A549 (cell line): ENCODE results near the gene TEKTIP1. TPM values are rescaled to one million over a fixed set of nuclear protein-coding genes. Genes with fewer than 3 reads are reported as not detected.

Experiments
- ATAC-seq, 2 experiments: fragments of 200-7000 bp in 1 of 2; fragments of >200 bp in 1 of 2; cut with Nextera tagmentation in 1 of 2; cut with Tn5 transposase in 1 of 2; 3 replicates each; pipeline versions ENCODE4 v1.8.0 to v1.9.1; 2018 to 2020; ENCODE audit warnings: mild to moderate bottlenecking in 1 of 2, moderate library complexity in 1 of 2
- CTCF ChIA-PET: fragments of 300-600 bp; sonication (Branson Sonifier 250); formaldehyde crosslinking; extraction: SDS; loops from one replicate; lab custom pipeline; 2021; ENCODE audit warnings: antibody characterized with exemption, inconsistent platforms; lab: Yijun Ruan, JAX
- POLR2A ChIA-PET: fragments of 350-600 bp; formaldehyde crosslinking; extraction: SDS; loops from one replicate; lab custom pipeline; 2021; ENCODE audit warnings: antibody characterized with exemption, inconsistent platforms; lab: Yijun Ruan, JAX
- DNase-seq, 2 experiments: peaks; one replicate each; pipeline versions ENCODE4 v3.0.0 to v3.0.0-alpha.2; 2011 to 2016; ENCODE audit warnings: low read depth in 1 of 2, low spot score in 1 of 2
- FAIRE-seq: peaks from 2 replicates; lab custom pipeline; 2011; peaks lifted over from hg19 to GRCh38; lab: Jason Lieb, UNC
- H3K27ac ChIP-seq, 2 experiments: fragments of >200 bp; sonication (Bioruptor Twin); formaldehyde crosslinking; 3 replicates each; pipeline ENCODE4 v1.5.1; 2016 to 2017
- H3K4me1 ChIP-seq: fragments of >200 bp; sonication (Bioruptor Twin); formaldehyde crosslinking; 3 replicates; pipeline ENCODE4 v1.6.1; 2016
- H3K4me2 ChIP-seq: fragments of >200 bp; sonication (Bioruptor Twin); formaldehyde crosslinking; 3 replicates; pipeline ENCODE4 v1.6.1; 2016
- H3K4me3 ChIP-seq: fragments of >200 bp; sonication (Bioruptor Twin); formaldehyde crosslinking; 3 replicates; pipeline ENCODE4 v1.5.1; 2016
- H3K9me3 ChIP-seq: fragments of >200 bp; sonication (Bioruptor Twin); formaldehyde crosslinking; 3 replicates; pipeline ENCODE4 v1.6.1; 2016
- CBX8 ChIP-seq: fragments of 200-600 bp; sonication (generic); IDR thresholded peaks from 2 replicates; pipeline ENCODE4 v1.6.1; 2016
- CEBPB ChIP-seq, 2 experiments: fragments of >200 bp in 1 of 2; sonication (Bioruptor Twin) in 1 of 2; formaldehyde crosslinking in 1 of 2; IDR thresholded peaks; 2 replicates each; pipeline ENCODE4 v1.6.1; 2012 to 2016
- CHD4 ChIP-seq: fragments of 200-600 bp; sonication (generic); IDR thresholded peaks from 2 replicates; pipeline ENCODE4 v1.6.1; 2016; ENCODE audit warnings: antibody characterized with exemption, mild to moderate bottlenecking, borderline replicate concordance
- CTCF ChIP-seq: fragments of >200 bp; sonication (Bioruptor Twin); formaldehyde crosslinking; IDR thresholded peaks from 3 replicates; pipeline ENCODE4 v1.5.1; 2016
- FOSL2 ChIP-seq, 2 experiments: fragments of 450-650 bp in 1 of 2; fragments of >200 bp in 1 of 2; sonication (Bioruptor Twin) in 1 of 2; formaldehyde crosslinking; IDR thresholded peaks; 2 replicates each; pipeline versions ENCODE4 v1.5.0 to v1.6.1; 2016 to 2020; ENCODE audit warnings: mild to moderate bottlenecking in 1 of 2, moderate library complexity in 1 of 2
- FOXS1 ChIP-seq: fragments of 250-450 bp; sonication (Bioruptor Pico); IDR thresholded peaks from 2 replicates; pipeline ENCODE4 v1.5.0; 2020; ENCODE audit warnings: mild to moderate bottlenecking, moderate library complexity
- HEYL ChIP-seq: fragments of 250-450 bp; sonication (Bioruptor Pico); IDR thresholded peaks from 2 replicates; pipeline ENCODE4 v1.8.0; 2021; ENCODE audit warnings: mild to moderate bottlenecking, moderate library complexity
- JUNB ChIP-seq: fragments of >200 bp; sonication (Bioruptor Twin); formaldehyde crosslinking; IDR thresholded peaks from 2 replicates; pipeline ENCODE4 v1.6.1; 2016
- KDM5A ChIP-seq: fragments of 200-600 bp; sonication (generic); IDR thresholded peaks from 2 replicates; pipeline ENCODE4 v1.6.1; 2016; ENCODE audit warnings: antibody characterized with exemption, mild to moderate bottlenecking
- MAX ChIP-seq: IDR thresholded peaks from 2 replicates; pipeline ENCODE4 v1.6.1; 2012
- NFE2L2 ChIP-seq: fragments of 150-350 bp; conservative IDR thresholded peaks from 2 replicates; pipeline ENCODE4 v1.6.1; 2014; ENCODE audit warnings: low read length
- NPAS2 ChIP-seq: fragments of 250-450 bp; sonication (Bioruptor Pico); IDR thresholded peaks from 2 replicates; pipeline ENCODE4 v1.8.0; 2022; ENCODE audit warnings: mild to moderate bottlenecking, moderate library complexity, borderline replicate concordance
- POLR2AphosphoS2 ChIP-seq: conservative IDR thresholded peaks from 2 replicates; pipeline ENCODE4 v1.6.1; 2012; ENCODE audit warnings: low read length, improper control_type of control experiment, inconsistent platforms
- RARB ChIP-seq: fragments of 250-450 bp; sonication (Bioruptor Pico); IDR thresholded peaks from 2 replicates; pipeline ENCODE4 v1.8.0; 2021; ENCODE audit warnings: mild to moderate bottlenecking, moderate library complexity
- RFX5 ChIP-seq: fragments of 450-650 bp; IDR thresholded peaks from 2 replicates; pipeline ENCODE4 v1.7.1; 2014; ENCODE audit warnings: antibody characterized with exemption, mild to moderate bottlenecking, moderate library complexity
- RNF2 ChIP-seq: fragments of 200-600 bp; sonication (generic); IDR thresholded peaks from 2 replicates; pipeline ENCODE4 v1.6.1; 2016; ENCODE audit warnings: low read depth, mild to moderate bottlenecking, antibody characterized with exemption, moderate library complexity, borderline replicate concordance
- TP53 ChIP-seq: fragments of 250-450 bp; sonication (Bioruptor Pico); IDR thresholded peaks from 2 replicates; pipeline ENCODE4 v1.5.0; 2021; ENCODE audit warnings: mild to moderate bottlenecking, moderate library complexity
- ZC3H11A ChIP-seq: fragments of 450-650 bp; IDR thresholded peaks from 2 replicates; pipeline ENCODE4 v1.6.1; 2014; ENCODE audit warnings: antibody characterized with exemption, mild to moderate bottlenecking
- WGBS: methylation state at CpG from one replicate; pipeline ENCODE4 v1.1.6; 2017; ENCODE audit errors: missing lambda C conversion rate; 5-methylcytosine and 5-hydroxymethylcytosine counted together
- polyA plus RNA-seq, 4 experiments: library from polyadenylated mRNA; depleted of rRNA in 3 of 4; stranded (reverse); fragments of >200 nt; fragmentation: RNase III in 1 of 4; extraction: RNeasy Plus Mini Kit Qiagen cat#74134 plus additional on column Dnase treatment in 1 of 4; gene quantifications; 2 replicates in 3 of 4; 3 replicates in 1 of 4; pipeline ENCODE4 v1.2.3, GENCODE V29; 2011 to 2017
- TF ChIP-seq, protein P1 (sequence below): fragments of 250-450 bp; sonication (Bioruptor Pico); IDR thresholded peaks from 2 replicates; pipeline ENCODE4 v1.5.0; 2020; ENCODE audit warnings: low read depth, mild to moderate bottlenecking, moderate library complexity
- TF ChIP-seq, protein P2 (sequence below): fragments of >200 bp; sonication (Bioruptor Twin); formaldehyde crosslinking; IDR thresholded peaks from 3 replicates; pipeline ENCODE4 v1.6.1; 2016
- TF ChIP-seq, protein P3 (sequence below): fragments of 250-450 bp; sonication (Bioruptor Pico); IDR thresholded peaks from 2 replicates; pipeline ENCODE4 v1.5.0; 2021; ENCODE audit warnings: mild to moderate bottlenecking, moderate library complexity, borderline replicate concordance

TEKTIP1 gene
- polyA plus RNA-seq, 2 of the 4 experiments (the other 2 are of a cell fraction): not detected

DNA sequence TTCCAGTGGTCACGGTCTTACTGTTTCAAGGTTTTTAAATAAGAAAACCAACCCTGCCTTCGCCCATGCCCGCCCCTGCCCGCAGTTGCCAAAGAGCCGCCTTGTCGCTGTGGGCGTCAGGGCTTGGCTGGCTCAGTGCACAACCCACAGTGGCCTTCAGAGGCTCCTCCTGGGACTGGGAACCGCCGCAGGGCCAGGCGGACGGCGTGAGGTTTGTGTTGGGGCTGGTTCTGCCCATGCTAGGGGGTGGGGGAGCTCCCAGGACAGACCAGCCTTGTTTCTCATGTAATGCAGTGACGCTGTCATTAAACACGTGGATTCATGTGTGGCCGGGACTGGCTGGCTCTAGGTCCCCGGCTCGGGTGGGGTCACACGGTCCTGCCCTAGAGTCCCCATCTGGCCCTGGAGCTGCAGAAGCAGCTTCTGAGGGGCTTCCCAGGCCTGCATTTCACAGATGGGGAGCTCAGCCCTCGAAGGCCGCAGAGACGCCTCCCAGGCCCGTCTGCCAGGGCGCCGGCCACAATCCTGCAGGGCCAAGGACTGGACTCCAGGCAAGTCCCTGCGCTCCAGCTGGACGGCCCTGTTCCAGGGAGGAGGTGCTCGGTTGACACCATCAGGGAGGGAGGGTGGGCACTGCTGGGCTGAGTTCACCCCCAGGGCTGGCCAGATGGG is 2.4 kb upstream of the TEKTIP1 start:
- ATAC-seq: peak; percentile 4 to 5; a peak in 3 of 6 replicates

DNA sequence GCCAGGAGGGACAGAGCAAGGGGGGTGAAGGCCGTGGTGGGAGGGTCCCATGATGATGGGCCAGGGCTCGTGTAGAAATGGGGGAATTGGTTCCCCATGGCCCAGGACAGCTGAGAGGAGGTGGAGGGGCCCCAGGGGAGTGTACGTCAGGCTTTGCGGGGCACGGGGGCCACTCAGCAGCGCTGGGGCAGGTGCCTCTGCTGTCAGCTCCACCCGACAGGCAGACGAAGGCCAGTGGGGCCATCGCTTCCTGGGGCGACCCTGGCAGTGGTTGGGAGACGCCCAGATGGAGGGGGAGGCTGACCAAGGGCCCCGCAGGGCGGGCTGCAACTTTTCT is 1.9 kb upstream of the TEKTIP1 start:
- CTCF ChIA-PET: interaction anchor here (1.6 kb wide), 1 partner anchor 19 kb away, joined by 4 read pairs; no protein-coding TSS in a partner anchor
- H3K4me3 ChIP-seq: no peak overlapping the region
- peak in 1 of 2 experiments; percentile 7; a peak in 3 of 6 replicates for ATAC-seq
- TF ChIP-seq RARB (CRISPR knock-in tag) (no peak), NFE2L2 (no peak), TP53 (CRISPR knock-in tag) (no peak), RFX5 (no peak), CHD4 (no peak), FOXS1 (no peak), ZC3H11A (no peak), CBX8 (no peak), RNF2 (no peak), JUNB (no peak), CTCF (no peak), HEYL (CRISPR knock-in tag) (no peak)
- TF ChIP-seq, protein P1, sequence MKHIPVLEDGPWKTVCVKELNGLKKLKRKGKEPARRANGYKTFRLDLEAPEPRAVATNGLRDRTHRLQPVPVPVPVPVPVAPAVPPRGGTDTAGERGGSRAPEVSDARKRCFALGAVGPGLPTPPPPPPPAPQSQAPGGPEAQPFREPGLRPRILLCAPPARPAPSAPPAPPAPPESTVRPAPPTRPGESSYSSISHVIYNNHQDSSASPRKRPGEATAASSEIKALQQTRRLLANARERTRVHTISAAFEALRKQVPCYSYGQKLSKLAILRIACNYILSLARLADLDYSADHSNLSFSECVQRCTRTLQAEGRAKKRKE: no peak
- TF ChIP-seq, all 56 proteins: peak for 0
- H3K27ac ChIP-seq: peak overlapping the region in 1 of 2 experiments; percentile 8; a peak in 1 of 6 replicates
- no peaks in the 10 kb centered on the region for H3K9me3 ChIP-seq
- DNase-seq (no peak), FAIRE-seq (no peak)
- POLR2A ChIA-PET: no interaction called here
- H3K4me1 ChIP-seq: no peaks in the 10 kb centered on the region
- 80% methylated on average over 5 of the region's 13 CpGs for WGBS
- no peak overlapping the region for H3K4me2 ChIP-seq

More for the DNA sequence above, 2.4 kb upstream of the TEKTIP1 start:
- ChIA-PET POLR2A (no interaction called here), CTCF (interaction anchor here (1.6 kb wide), 1 partner anchor 18 kb away, joined by 4 read pairs; no protein-coding TSS in a partner anchor)
- no peak for DNase-seq
- H3K4me1 ChIP-seq: no peaks in the 10 kb centered on the region
- FAIRE-seq: no peak
- 79% methylated on average over 8 of the region's 27 CpGs for WGBS
- no peaks in the 10 kb centered on the region for H3K9me3 ChIP-seq
- TF ChIP-seq FOSL2 (IDR thresholded peaks at IDR 0.05): no peak
- TF ChIP-seq FOSL2 (CRISPR knock-in tag; IDR thresholded peaks at IDR 0.05): no peak
- TF ChIP-seq KDM5A: no peak
- no peak overlapping the region for H3K4me2 ChIP-seq
- H3K27ac ChIP-seq: no peak overlapping the region
- no peak overlapping the region for H3K4me3 ChIP-seq

DNA sequence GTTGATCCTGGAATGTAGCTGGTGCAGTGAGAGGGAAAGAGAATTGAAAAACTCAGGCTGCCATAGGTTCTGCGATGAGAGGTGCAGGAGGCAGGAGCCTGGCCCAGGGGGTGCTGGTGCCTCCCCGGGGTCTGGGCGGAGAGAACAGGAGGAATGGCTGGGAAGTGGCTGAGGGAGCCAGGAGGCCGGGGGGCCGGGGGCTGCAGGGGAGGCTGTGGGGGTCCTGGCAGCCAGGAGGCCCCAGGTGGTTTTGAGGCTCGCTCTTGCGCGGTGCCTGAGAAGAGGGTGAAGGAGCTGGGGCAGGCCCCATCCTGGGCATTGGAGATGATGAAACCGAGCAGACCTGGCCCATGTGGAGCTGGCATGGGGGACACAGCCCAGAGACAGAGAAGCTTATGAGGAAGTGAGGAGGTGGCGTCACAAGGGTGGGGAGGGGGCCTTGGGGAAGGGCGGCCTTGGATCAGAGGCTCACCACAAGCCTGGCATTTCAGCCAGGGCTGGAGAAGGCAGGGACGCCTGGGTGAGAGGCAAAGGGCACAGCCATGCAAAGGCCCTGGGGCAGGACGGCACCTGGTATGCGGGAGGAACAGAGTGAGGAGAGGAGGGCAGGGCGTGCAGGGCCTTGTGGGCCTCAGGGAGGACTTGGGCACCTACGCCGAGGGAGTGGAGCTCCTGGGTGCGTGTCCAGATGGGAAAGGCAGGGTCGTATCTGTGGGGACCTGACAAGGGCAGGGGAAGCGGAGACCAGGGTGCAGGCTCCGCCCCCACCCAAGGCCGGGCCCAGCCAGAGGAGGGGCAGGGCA is 1.3 kb upstream of the TEKTIP1 start:
- ChIA-PET CTCF (interaction anchor here (0.5 to 1.6 kb wide), 4 partner anchors 19 to 927 kb away, joined by 3 to 6 read pairs (median 4); no protein-coding TSS in a partner anchor), POLR2A (no interaction called here)
- peak overlapping the region in 1 of 2 experiments; percentile 8; a peak in 1 of 6 replicates for H3K27ac ChIP-seq
- H3K9me3 ChIP-seq: no peaks in the 10 kb centered on the region
- no peak for TF ChIP-seq MAX
- TF ChIP-seq, protein P2, sequence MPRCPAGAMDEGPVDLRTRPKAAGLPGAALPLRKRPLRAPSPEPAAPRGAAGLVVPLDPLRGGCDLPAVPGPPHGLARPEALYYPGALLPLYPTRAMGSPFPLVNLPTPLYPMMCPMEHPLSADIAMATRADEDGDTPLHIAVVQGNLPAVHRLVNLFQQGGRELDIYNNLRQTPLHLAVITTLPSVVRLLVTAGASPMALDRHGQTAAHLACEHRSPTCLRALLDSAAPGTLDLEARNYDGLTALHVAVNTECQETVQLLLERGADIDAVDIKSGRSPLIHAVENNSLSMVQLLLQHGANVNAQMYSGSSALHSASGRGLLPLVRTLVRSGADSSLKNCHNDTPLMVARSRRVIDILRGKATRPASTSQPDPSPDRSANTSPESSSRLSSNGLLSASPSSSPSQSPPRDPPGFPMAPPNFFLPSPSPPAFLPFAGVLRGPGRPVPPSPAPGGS: no peak
- peak; percentile 69; the same call in 1 of the 2 replicates for TF ChIP-seq POLR2AphosphoS2
- no peak for TF ChIP-seq CEBPB (IDR thresholded peaks at IDR 0.05)
- TF ChIP-seq FOXS1: no peak
- TF ChIP-seq, protein P3, sequence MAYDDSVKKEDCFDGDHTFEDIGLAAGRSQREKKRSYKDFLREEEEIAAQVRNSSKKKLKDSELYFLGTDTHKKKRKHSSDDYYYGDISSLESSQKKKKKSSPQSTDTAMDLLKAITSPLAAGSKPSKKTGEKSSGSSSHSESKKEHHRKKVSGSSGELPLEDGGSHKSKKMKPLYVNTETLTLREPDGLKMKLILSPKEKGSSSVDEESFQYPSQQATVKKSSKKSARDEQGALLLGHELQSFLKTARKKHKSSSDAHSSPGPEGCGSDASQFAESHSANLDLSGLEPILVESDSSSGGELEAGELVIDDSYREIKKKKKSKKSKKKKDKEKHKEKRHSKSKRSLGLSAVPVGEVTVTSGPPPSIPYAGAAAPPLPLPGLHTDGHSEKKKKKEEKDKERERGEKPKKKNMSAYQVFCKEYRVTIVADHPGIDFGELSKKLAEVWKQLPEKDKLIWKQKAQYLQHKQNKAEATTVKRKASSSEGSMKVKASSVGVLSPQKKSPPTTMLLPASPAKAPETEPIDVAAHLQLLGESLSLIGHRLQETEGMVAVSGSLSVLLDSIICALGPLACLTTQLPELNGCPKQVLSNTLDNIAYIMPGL (CRISPR knock-in tag): no peak
- TF ChIP-seq NPAS2 (CRISPR knock-in tag): no peak
- DNase-seq: peak in 1 of 2 experiments; percentile 39
- H3K4me3 ChIP-seq: no peak overlapping the region
- H3K4me1 ChIP-seq: no peaks in the 10 kb centered on the region
- no peak for FAIRE-seq
- ATAC-seq: peak; percentile 19 to 38; a peak in 5 of 6 replicates
- no peak overlapping the region for H3K4me2 ChIP-seq
- 80% methylated on average over 16 of the region's 22 CpGs for WGBS
